ENCODE results near the gene RIN2.

DNA sequence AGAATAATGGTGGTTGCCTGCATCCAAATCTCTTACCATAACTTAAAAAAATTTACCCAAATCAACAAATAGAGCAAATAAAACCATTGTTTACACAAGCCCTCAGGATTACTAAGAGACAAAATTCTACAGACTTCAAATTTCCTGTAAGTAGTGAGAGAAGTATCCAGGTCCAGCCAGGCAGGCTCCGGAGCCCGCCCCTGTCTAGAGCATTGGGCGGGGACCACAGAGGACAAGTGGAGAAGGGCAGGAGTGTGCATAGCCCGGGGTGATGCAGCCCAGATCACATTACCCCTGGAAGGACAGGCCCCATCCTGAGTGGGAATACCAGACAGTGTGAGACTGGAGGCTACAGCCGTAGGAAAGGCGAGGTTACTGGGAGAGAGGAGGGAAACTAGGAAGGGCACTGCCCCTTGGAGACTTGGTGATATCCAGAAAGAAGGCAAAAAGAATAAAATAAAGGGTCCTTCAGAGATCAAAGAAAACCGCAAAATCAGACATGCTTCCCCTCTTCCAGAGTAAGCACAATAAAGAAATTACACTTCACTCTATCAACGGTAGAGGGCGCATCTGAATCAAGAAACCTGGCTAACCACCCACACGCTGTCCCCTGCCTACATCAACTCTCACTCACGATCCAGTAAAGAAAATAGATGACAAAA lies 26.6 kb downstream of the RIN2 start:
- TF ChIP-seq, protein P1, sequence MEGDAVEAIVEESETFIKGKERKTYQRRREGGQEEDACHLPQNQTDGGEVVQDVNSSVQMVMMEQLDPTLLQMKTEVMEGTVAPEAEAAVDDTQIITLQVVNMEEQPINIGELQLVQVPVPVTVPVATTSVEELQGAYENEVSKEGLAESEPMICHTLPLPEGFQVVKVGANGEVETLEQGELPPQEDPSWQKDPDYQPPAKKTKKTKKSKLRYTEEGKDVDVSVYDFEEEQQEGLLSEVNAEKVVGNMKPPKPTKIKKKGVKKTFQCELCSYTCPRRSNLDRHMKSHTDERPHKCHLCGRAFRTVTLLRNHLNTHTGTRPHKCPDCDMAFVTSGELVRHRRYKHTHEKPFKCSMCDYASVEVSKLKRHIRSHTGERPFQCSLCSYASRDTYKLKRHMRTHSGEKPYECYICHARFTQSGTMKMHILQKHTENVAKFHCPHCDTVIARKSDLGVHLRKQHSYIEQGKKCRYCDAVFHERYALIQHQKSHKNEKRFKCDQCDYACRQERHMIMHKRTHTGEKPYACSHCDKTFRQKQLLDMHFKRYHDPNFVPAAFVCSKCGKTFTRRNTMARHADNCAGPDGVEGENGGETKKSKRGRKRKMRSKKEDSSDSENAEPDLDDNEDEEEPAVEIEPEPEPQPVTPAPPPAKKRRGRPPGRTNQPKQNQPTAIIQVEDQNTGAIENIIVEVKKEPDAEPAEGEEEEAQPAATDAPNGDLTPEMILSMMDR (IDR thresholded peaks at IDR 0.05; ENCODE audit: insufficient read depth, low read depth, low read length): peak; percentile 85
- TF ChIP-seq EZH2 (IDR thresholded peaks at IDR 0.05; ENCODE audit: insufficient read depth, low read length): no peak

Data from astrocyte (in vitro differentiated cells and primary cell).